ENCODE measurements around the gene ADGRA1.

- no peak for TF ChIP-seq ZFX (CRISPR knock-in tag; IDR thresholded peaks at IDR 0.05; ENCODE audit: low read depth)
- no peak for TF ChIP-seq NPAS2 (CRISPR knock-in tag; IDR thresholded peaks at IDR 0.05; ENCODE audit: borderline replicate concordance)
- no peak for TF ChIP-seq TAF1 (CRISPR knock-in tag; IDR thresholded peaks at IDR 0.05)
Measured at GRCh38 chr10:133180192-133180964, 92.7 kb downstream of the ADGRA1 start.

Measured in HepG2 (cell line).